ENCODE data around the gene HES1. TPM values are rescaled to one million over a fixed set of nuclear protein-coding genes. Genes with fewer than 3 reads are reported as not detected.

Gene HES1
- total and polyA plus RNA-seq, 9 of the 15 experiments (the other 6 are each of a cell fraction or from before 2014, with no cell fraction given), result 3.4 to 37.0 (median 19.3) TPM

DNA sequence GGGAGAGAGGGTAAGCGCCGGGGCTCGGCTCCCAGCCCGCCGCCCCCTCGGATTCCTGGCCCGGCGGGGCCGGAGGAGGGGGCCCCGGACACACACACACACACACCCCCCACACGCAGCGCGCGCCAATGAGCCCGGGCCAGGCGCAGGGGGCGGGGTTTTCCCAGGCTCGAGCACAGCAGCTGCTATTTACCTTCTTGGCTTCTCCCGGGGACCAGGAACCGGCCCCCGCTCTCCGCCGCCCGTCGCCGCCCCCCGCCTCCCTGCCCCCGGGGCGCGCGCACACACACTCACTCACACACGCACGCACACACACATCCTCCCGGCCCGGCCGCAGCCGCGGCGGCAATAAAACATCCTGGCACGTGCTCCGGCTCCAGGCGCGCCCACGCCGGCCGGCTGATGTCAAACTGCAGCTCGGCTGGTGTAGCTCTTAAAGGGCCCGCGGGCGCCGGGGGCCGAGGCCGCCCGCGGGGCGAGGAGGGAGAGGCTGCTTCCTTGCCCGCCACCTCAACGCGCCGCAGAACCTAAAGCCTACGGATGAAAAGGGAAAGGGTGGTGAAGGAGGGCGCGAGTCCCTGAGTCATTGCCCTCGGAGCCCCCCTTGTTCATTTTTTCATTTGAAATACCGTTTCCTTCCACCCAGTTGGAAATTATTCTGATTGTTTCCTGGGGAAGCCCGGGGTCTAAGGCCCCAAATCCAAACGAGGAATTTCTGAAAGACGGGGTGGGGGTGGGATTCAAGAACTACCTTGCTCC lies 1.0 kb upstream of the HES1 start (continued):
- no peak for TF ChIP-seq CREB3 (tag; conservative IDR thresholded peaks at IDR 0.05; ENCODE audit: low read depth)
- no peak for TF ChIP-seq BCL6 (CRISPR knock-in tag; IDR thresholded peaks at IDR 0.05)
- TF ChIP-seq, protein P1, sequence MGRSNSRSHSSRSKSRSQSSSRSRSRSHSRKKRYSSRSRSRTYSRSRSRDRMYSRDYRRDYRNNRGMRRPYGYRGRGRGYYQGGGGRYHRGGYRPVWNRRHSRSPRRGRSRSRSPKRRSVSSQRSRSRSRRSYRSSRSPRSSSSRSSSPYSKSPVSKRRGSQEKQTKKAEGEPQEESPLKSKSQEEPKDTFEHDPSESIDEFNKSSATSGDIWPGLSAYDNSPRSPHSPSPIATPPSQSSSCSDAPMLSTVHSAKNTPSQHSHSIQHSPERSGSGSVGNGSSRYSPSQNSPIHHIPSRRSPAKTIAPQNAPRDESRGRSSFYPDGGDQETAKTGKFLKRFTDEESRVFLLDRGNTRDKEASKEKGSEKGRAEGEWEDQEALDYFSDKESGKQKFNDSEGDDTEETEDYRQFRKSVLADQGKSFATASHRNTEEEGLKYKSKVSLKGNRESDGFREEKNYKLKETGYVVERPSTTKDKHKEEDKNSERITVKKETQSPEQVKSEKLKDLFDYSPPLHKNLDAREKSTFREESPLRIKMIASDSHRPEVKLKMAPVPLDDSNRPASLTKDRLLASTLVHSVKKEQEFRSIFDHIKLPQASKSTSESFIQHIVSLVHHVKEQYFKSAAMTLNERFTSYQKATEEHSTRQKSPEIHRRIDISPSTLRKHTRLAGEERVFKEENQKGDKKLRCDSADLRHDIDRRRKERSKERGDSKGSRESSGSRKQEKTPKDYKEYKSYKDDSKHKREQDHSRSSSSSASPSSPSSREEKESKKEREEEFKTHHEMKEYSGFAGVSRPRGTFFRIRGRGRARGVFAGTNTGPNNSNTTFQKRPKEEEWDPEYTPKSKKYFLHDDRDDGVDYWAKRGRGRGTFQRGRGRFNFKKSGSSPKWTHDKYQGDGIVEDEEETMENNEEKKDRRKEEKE (IDR thresholded peaks at IDR 0.05; ENCODE audit: borderline replicate concordance in 1 of 2, control insufficient read depth in 1 of 2, low read depth in 2 of 2, low read length in 1 of 2), result 0 out of 4 replicates have a peak, but pooled peaks of 1 of the 2 experiments have one; percentile 44
- TF ChIP-seq DLX4 (CRISPR knock-in tag; IDR thresholded peaks at IDR 0.05), result no peak
- peak; percentile 23 for TF ChIP-seq CHD1 (IDR thresholded peaks at IDR 0.05; ENCODE audit: low read length)
- peak; percentile 10; the same call in 1 of the 2 replicates for TF ChIP-seq CEBPG (CRISPR knock-in tag; IDR thresholded peaks at IDR 0.05)
- TF ChIP-seq CEBPG (tag; conservative IDR thresholded peaks at IDR 0.05 in 1 of 2, IDR thresholded peaks at IDR 0.05 in 1 of 2), result no peak
- TF ChIP-seq PHB (CRISPR knock-in tag; IDR thresholded peaks at IDR 0.05), result no peak
- TF ChIP-seq YBX1 (IDR thresholded peaks at IDR 0.05), result no peak
- no peak for TF ChIP-seq XRCC5 (IDR thresholded peaks at IDR 0.05; ENCODE audit: low read depth, low read length)
- TF ChIP-seq ZNF143 (CRISPR knock-in tag; IDR thresholded peaks at IDR 0.05), result no peak
- TF ChIP-seq POLR2G (IDR thresholded peaks at IDR 0.05; ENCODE audit: low read depth, low read length), result peak; percentile 78
- peak in 1 of 2 experiments; percentile 76; a peak in 2 of 4 replicates for TF ChIP-seq RCOR1 (IDR thresholded peaks at IDR 0.05; ENCODE audit: borderline replicate concordance in 1 of 2, low read depth in 2 of 2, low read length in 2 of 2)
- no peak for TF ChIP-seq ZNF507 (tag; conservative IDR thresholded peaks at IDR 0.05)
- TF ChIP-seq FOXK1 (CRISPR knock-in tag; IDR thresholded peaks at IDR 0.05; ENCODE audit: borderline replicate concordance), result no peak
- TF ChIP-seq, protein P2, sequence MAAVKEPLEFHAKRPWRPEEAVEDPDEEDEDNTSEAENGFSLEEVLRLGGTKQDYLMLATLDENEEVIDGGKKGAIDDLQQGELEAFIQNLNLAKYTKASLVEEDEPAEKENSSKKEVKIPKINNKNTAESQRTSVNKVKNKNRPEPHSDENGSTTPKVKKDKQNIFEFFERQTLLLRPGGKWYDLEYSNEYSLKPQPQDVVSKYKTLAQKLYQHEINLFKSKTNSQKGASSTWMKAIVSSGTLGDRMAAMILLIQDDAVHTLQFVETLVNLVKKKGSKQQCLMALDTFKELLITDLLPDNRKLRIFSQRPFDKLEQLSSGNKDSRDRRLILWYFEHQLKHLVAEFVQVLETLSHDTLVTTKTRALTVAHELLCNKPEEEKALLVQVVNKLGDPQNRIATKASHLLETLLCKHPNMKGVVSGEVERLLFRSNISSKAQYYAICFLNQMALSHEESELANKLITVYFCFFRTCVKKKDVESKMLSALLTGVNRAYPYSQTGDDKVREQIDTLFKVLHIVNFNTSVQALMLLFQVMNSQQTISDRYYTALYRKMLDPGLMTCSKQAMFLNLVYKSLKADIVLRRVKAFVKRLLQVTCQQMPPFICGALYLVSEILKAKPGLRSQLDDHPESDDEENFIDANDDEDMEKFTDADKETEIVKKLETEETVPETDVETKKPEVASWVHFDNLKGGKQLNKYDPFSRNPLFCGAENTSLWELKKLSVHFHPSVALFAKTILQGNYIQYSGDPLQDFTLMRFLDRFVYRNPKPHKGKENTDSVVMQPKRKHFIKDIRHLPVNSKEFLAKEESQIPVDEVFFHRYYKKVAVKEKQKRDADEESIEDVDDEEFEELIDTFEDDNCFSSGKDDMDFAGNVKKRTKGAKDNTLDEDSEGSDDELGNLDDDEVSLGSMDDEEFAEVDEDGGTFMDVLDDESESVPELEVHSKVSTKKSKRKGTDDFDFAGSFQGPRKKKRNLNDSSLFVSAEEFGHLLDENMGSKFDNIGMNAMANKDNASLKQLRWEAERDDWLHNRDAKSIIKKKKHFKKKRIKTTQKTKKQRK (IDR thresholded peaks at IDR 0.05; ENCODE audit: borderline replicate concordance, low read depth, low read length), result no peak
- TF ChIP-seq ETV6 (IDR thresholded peaks at IDR 0.05; ENCODE audit: borderline replicate concordance in 1 of 2, low read depth in 2 of 2, low read length in 1 of 2), result peak in 1 of 2 experiments; percentile 15; a peak in 1 of 4 replicates
- TF ChIP-seq ETV6 (CRISPR knock-in tag; IDR thresholded peaks at IDR 0.05; ENCODE audit: borderline replicate concordance), result no peak
- TF ChIP-seq DDX20 (tag; IDR thresholded peaks at IDR 0.05; ENCODE audit: low read depth), result no peak
